SK-N-MC (cell line): ENCODE data around the gene PPP1R3E.
"Not testable (repeated sequence)": the region's sequence is repeated elsewhere in the genome, so short reads cannot be mapped to it uniquely, and the experiment has no call there.

Experiments
- DNase-seq: peaks from one replicate; pipeline ENCODE4 v3.0.0-alpha.2; 2011; ENCODE audit warnings: low read depth, low spot score
- H3K27ac ChIP-seq: fragments of 200-600 bp; sonication (generic); 2 replicates; pipeline ENCODE4 v1.5.1; 2016; ENCODE audit warnings: mixed run types
- H3K36me3 ChIP-seq: fragments of 200-600 bp; sonication (generic); 2 replicates; pipeline ENCODE4 v1.6.1; 2017; ENCODE audit warnings: antibody characterized with exemption, low read length, mixed read lengths; ENCODE audit not compliant: insufficient read depth
- H3K4me3 ChIP-seq: fragments of 200-600 bp; sonication (generic); 2 replicates; pipeline ENCODE4 v1.5.1; 2016
- H3K9ac ChIP-seq: fragments of 200-600 bp; sonication (generic); 2 replicates; pipeline ENCODE4 v1.8.0; 2017; ENCODE audit warnings: mixed run types, mixed read lengths; ENCODE audit not compliant: insufficient read length
- H3K9me3 ChIP-seq: fragments of 200-600 bp; sonication (generic); 2 replicates; pipeline ENCODE4 v1.6.1; 2017; ENCODE audit warnings: low read depth, mild to moderate bottlenecking, antibody characterized with exemption, low read length, moderate library complexity, mixed read lengths
- EZH2 ChIP-seq: fragments of 200-600 bp; sonication (generic); IDR thresholded peaks from one replicate; pipeline ENCODE4 v1.6.1; 2017; ENCODE audit warnings: antibody characterized with exemption
- FOXP2 ChIP-seq: optimal IDR thresholded peaks from 2 replicates; pipeline ENCODE3; 2011; ENCODE audit warnings: mild to moderate bottlenecking, moderate library complexity; ENCODE audit not compliant: insufficient read depth; ENCODE audit errors: extremely low read length, control extremely low read depth
- POLR2AphosphoS5 ChIP-seq: IDR thresholded peaks from 2 replicates; pipeline ENCODE4 v1.6.1; 2012; ENCODE audit warnings: mild to moderate bottlenecking, low read depth, low read length, borderline replicate concordance

PPP1R3E gene

DNA sequence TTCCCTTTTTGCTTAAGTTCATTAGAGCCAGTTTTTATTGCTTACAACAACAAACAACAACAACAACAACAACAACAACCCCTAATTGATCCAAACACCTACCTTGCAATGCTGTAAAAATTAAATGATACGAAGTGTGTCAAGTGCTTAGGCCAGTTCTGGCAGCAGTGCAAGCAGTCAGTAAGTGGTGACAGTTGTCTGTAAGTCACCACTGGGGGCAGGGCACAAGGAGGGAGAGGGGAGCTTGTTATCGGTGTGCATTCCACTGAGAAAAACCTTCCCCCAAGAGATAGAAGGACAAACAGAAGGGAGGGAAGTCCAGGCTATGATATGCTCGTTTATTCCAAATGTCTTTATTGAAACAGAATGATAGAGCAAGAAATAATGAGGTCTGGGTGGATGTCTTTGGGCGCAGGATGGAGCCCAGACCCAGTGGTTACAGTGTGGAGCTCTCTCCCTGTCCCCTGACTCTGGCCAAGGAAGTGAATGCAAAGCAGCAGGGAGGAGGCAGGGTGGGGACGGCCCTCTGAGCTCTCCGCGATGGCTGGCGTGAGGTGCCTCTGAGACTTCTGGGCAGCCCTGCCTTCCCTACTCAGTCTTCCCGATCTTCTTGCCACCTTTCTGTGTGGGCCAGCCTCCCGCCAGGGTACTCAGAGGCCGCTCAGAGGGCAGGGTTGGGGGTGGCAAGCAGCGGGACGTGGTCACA lies 43.5 kb upstream of the PPP1R3E start:
- Histone ChIP-seq H3K27ac (no peak overlapping the region), H3K9ac (no peak overlapping the region), H3K4me3 (no peak overlapping the region), H3K36me3 (no peaks in the 10 kb centered on the region), H3K9me3 (no peaks in the 10 kb centered on the region)
- TF ChIP-seq EZH2, result no peak
- DNase-seq, result no peak

GRCh38 chr14:23344481-23344880 lies 41.8 kb upstream of the PPP1R3E start:
- TF ChIP-seq EZH2, result no peak
- TF ChIP-seq FOXP2, result no peak
- no peak for TF ChIP-seq POLR2AphosphoS5
- no peak for DNase-seq
- no peak overlapping the region for H3K27ac ChIP-seq
- no peak overlapping the region for H3K9ac ChIP-seq
- H3K36me3 ChIP-seq, result no peaks in the 10 kb centered on the region
- H3K4me3 ChIP-seq, result no peak overlapping the region
- no peaks in the 10 kb centered on the region for H3K9me3 ChIP-seq

DNA sequence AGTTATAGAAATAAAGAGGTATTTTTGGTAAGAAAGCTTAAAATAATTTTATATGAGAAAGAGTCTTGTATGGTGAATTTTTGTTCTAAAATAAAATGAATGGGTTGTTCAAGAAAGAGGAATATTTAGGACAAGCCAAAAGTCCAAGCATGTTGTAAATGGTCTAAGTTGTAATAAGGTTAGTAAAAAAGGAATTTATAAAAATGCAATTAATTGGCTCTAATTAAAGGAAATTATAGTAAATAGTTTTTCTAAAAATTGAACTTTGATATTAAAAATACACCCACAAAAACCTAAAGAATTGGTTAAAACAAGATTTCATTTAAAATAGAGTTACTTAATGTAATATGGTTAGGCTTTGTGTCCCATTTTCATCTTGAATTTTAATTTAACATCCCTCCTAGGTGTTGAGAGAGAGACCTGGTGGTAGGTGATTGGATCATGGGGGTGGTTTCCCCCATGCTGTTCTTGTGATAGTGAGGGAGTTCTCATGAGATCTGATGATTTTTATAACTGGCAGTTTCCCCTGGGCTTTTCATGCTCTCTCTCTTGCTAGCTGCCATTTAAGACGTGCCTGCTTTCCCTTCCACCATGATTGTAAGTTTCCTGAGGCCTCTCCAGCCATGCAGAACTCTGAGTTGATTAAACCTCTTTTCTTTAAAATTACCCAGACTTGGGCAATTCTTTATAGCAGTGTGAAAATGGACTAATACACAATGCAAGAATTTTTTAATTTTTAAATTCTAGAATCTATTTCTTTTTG lies 37.0 kb upstream of the PPP1R3E start:
- no peak overlapping the region for H3K9ac ChIP-seq
- no peak for DNase-seq
- no peak for TF ChIP-seq FOXP2
- no peak for TF ChIP-seq EZH2
- no peak for TF ChIP-seq POLR2AphosphoS5

GRCh38 chr14:23335623-23336022 lies 33.0 kb upstream of the PPP1R3E start:
- Histone ChIP-seq H3K27ac (no peak overlapping the region), H3K4me3 (no peak overlapping the region), H3K36me3 (no peaks in the 10 kb centered on the region), H3K9ac (no peak overlapping the region), H3K9me3 (no peaks in the 10 kb centered on the region)
- no peak for DNase-seq
- TF ChIP-seq FOXP2, result no peak
- no peak for TF ChIP-seq EZH2
- TF ChIP-seq POLR2AphosphoS5, result no peak

More for the DNA sequence above, 37.0 kb upstream of the PPP1R3E start:
- no peaks in the 10 kb centered on the region for H3K36me3 ChIP-seq
- no peak overlapping the region for H3K27ac ChIP-seq
- no peak overlapping the region for H3K4me3 ChIP-seq
- no peaks in the 10 kb centered on the region for H3K9me3 ChIP-seq

GRCh38 chr14:23327947-23328744 lies 25.5 kb upstream of the PPP1R3E start:
- Histone ChIP-seq H3K36me3 (peaks cover 28% of the 10 kb centered on the region), H3K9me3 (no peaks in the 10 kb centered on the region), H3K9ac (no peak overlapping the region), H3K27ac (no peak overlapping the region), H3K4me3 (no peak overlapping the region)
- peak; percentile 74 for DNase-seq
- TF ChIP-seq POLR2AphosphoS5 (no peak), EZH2 (no peak), FOXP2 (no peak)

DNA sequence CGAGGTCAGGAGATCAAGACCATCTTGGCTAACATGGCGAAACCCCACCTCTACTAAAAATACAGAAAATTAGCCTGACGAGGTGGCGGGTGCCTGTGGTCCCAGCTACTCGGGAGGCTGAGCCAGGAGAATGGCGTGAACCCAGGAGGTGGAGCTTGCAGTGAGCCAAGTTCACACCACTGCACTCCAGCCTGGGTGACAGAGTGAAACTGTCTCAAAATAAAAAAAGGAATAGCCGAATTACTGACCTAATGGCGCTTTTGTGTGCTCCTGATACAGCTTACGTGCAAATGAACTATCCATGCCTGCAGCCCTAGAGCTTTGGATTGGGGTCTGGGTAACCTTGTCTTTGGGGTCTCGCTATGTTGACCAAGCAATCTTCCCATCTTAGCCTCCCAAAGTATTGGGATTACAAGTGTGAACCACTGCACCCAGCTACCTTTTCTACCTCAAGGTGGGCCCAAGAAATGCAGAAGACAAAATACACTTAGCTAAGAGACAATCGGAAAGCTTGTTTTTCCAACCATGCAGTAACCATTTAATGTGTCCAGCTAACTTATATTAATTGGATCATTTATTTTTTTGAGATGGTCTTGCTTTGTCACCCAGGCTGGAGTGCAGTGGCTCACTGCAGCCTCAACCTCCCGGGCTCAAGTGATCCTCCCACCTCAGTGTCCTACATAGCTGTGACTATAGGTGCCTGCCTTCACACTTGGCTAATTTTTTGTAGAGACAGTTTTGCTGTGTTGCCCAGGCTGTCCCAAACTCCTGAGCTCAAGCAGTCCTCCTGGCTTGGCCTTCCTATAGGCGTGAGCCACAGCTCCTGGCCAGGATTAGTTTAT lies 24.1 kb upstream of the PPP1R3E start:
- no peak for DNase-seq
- Histone ChIP-seq H3K36me3 (peaks cover 38% of the 10 kb centered on the region), H3K4me3 (no peak overlapping the region), H3K9me3 (no peaks in the 10 kb centered on the region), H3K27ac (no peak overlapping the region; the same call in 1 of the 2 replicates), H3K9ac (no peak overlapping the region)
- TF ChIP-seq EZH2 (no peak), FOXP2 (no peak), POLR2AphosphoS5 (peak; percentile 48; the same call in 1 of the 2 replicates)

DNA sequence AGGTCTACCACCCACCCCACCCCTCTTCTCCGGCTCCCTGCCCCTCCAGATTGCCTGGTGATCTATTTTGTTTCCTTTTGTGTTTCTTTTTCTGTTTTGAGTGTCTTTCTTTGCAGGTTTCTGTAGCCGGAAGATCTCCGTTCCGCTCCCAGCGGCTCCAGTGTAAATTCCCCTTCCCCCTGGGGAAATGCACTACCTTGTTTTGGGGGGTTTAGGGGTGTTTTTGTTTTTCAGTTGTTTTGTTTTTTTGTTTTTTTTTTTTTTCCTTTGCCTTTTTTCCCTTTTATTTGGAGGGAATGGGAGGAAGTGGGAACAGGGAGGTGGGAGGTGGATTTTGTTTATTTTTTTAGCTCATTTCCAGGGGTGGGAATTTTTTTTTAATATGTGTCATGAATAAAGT lies 23.1 kb upstream of the PPP1R3E start:
- not testable (repeated sequence) for H3K9me3 ChIP-seq, H3K4me3 ChIP-seq, DNase-seq, H3K9ac ChIP-seq
- Histone ChIP-seq H3K27ac (peak overlapping the region; percentile 46; the same call in 1 of the 2 replicates), H3K36me3 (peaks cover 38% of the 10 kb centered on the region)

DNA sequence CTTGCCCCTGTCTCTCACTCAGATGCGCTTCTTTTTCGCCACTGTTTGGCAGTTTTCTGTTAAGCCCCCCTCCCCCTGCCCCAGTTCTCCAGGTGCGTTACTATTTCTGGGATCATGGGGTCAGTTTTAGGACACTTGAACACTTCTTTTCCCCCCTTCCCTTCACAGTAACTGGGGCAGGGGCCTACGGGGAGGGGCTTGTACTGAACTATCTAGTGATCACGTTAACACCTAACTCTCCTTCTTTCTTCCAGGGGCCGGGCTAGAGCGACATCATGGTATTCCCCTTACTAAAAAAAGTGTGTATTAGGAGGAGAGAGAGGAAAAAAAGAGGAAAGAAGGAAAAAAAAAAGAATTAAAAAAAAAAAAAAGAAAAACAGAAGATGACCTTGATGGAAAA lies 22.3 kb upstream of the PPP1R3E start:
- DNase-seq, result no peak
- H3K9me3 ChIP-seq, result no peaks in the 10 kb centered on the region
- no peak overlapping the region for H3K27ac ChIP-seq
- H3K36me3 ChIP-seq, result peaks cover 40% of the 10 kb centered on the region
- no peak overlapping the region for H3K9ac ChIP-seq
- TF ChIP-seq FOXP2 (no peak), EZH2 (no peak), POLR2AphosphoS5 (no peak)
- no peak overlapping the region for H3K4me3 ChIP-seq
